AG09309 (cell line): Measurements from ENCODE around the gene SPPL2C.

Experiments used
- DNase-seq: peaks from one replicate; pipeline ENCODE4 v3.0.0-alpha.2; 2010; ENCODE audit warnings: low read depth
- H3K4me3 ChIP-seq: 2 replicates; pipeline ENCODE4 v1.5.1; 2011; ENCODE audit warnings: mild to moderate bottlenecking, low read depth, low read length, moderate library complexity; ENCODE audit not compliant: control insufficient read depth
- TF ChIP-seq, protein P1 (sequence below): IDR thresholded peaks from 2 replicates; pipeline ENCODE4 v1.5.1; 2011; ENCODE audit warnings: mild to moderate bottlenecking, low read depth, low read length, inconsistent platforms; ENCODE audit not compliant: insufficient read depth, control insufficient read depth; ENCODE audit errors: missing control alignments

Gene SPPL2C

DNA sequence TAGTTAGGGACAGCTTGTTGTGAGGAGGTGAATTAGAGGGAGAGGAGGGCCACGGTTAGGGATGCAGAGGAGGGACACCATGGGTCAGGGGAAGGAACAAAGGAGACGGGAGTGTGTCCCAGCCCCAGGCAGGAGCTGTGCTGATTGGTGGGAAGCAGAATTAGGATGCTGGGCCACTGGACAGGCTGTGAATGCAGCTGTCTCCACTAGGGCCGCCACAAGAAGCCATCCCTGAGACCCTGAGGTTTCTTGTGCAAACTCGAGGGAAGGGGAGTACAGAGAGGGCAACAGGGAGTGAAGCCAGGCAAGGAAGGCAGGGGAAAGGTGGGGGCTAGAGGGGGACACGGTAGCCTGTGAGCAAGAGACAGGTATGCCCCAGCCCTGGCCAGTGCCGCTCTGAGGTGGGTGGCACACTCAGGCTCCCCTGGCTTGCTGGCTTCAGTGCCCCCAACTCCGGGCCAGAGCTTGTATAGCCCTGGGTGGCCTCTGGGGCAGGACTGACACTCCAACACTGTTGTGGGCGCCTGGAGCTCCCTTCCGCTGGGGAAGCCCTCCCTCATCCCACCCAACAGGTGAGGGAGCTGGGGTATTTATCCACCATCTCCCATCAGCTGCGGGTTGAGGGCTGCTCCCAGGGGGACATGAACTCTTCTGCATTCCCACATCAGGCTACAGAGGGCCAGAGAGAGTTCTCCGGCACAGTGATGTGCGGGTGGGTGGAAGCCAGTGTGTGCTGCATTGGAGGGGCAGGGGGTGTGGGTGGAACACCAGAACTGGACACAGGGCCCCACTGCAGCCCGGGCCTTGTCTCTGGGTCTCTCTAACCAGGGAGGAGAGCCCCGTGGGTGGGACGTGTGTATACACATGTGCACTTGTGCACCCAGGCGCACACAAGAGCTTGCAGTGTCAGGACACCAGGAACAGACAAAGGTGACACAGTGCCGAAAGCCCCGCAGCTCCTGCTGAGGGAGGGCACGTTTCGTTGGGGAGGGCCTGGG lies 8.3 kb upstream of the SPPL2C start:
- DNase-seq = no peak

GRCh38 chr17:45837187-45837586 lies 7.5 kb upstream of the SPPL2C start:
- H3K4me3 ChIP-seq = no peak overlapping the region
- DNase-seq = no peak
- TF ChIP-seq, protein P1, sequence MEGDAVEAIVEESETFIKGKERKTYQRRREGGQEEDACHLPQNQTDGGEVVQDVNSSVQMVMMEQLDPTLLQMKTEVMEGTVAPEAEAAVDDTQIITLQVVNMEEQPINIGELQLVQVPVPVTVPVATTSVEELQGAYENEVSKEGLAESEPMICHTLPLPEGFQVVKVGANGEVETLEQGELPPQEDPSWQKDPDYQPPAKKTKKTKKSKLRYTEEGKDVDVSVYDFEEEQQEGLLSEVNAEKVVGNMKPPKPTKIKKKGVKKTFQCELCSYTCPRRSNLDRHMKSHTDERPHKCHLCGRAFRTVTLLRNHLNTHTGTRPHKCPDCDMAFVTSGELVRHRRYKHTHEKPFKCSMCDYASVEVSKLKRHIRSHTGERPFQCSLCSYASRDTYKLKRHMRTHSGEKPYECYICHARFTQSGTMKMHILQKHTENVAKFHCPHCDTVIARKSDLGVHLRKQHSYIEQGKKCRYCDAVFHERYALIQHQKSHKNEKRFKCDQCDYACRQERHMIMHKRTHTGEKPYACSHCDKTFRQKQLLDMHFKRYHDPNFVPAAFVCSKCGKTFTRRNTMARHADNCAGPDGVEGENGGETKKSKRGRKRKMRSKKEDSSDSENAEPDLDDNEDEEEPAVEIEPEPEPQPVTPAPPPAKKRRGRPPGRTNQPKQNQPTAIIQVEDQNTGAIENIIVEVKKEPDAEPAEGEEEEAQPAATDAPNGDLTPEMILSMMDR = no peak

More for the DNA sequence above, 8.3 kb upstream of the SPPL2C start:
- TF ChIP-seq, protein P1 = no peak
- H3K4me3 ChIP-seq = no peak overlapping the region

GRCh38 chr17:45837603-45838002 lies 7.1 kb upstream of the SPPL2C start:
- no peak overlapping the region for H3K4me3 ChIP-seq
- TF ChIP-seq, protein P1 = no peak
- no peak for DNase-seq

DNA sequence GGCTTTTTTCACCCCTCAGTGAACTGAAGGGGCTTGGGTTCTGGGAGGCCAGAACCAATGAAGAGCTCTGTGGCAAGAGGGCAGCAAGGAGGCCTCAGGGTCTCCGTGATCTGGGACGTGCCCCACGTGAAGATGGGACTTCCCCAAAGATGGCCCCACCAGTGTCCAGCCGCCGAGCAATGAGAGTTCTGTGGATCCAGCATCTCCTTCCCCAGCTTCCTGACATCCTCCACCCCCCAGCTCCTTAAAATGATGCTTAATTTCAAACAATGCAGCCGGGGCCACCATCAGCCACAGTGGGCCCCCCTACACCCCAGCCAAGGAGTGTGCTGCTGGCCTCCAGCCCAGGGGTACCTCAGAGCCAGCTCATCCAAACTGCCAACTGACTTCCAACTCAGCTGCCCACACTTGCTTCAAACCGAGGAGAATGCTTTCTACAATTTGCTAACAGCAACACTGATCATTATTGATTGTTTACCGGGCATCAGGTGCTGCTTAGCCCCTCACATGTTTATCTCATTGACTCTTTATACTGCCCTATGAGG lies 5.9 kb upstream of the SPPL2C start:
- no peak for DNase-seq
- TF ChIP-seq, protein P1 = no peak
- no peak overlapping the region for H3K4me3 ChIP-seq

DNA sequence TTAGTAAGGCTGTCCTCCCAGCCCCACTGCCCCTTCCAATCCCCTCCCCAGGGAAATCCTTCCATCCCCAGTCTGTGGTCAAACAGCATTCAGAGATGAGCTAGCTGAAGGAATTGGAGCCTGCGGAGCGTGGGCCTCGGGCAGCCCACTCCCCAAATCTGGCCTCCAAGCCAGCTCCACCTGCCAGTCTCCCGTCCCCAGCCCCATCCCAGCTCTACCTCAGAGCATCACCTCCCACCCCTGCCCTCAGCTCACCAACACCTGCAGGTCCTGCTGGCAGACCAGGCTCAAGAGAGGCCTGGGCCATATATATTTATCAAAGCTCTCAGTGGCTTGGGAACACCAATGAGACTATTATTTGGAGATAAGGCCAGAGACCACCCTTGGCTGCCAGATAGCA lies 5.2 kb upstream of the SPPL2C start:
- no peak for DNase-seq
- TF ChIP-seq, protein P1 = no peak
- no peak overlapping the region for H3K4me3 ChIP-seq

GRCh38 chr17:45841186-45841585 lies 3.5 kb upstream of the SPPL2C start:
- TF ChIP-seq, protein P1 = no peak
- no peak for DNase-seq

More at GRCh38 chr17:45841186-45841585, 3.5 kb upstream of the SPPL2C start:
- H3K4me3 ChIP-seq = no peak overlapping the region
